Left colon (tissue), 2 donors: ENCODE results near the gene ING5. TPM values are rescaled to one million over a fixed set of nuclear protein-coding genes. Genes with fewer than 3 reads are reported as not detected.
"Not testable (repeated sequence)": the region's sequence is repeated elsewhere in the genome, so short reads cannot be mapped to it uniquely, and the experiment has no call there.

ENCODE experiments used
- ATAC-seq: fragments of 200-7000 bp; cut with Tn5 transposase; one replicate; pipeline ENCODE4 v1.9.1; 2020; ENCODE audit warnings: mild to moderate bottlenecking, moderate library complexity
- DNase-seq, 2 donors: peaks; one replicate each; pipeline ENCODE4 v3.0.0-alpha.2; 2020
- intact Hi-C, 2 donors: fragments of 100-400 bp; cut with DNase I in 1 of 2; cut with micrococcal nuclease in 1 of 2; formaldehyde crosslinking; loops; one replicate each; pipeline versions ENCODE4 v1.11.2 to v1.14.0; 2022; cut with DNase I, micrococcal nuclease
- total RNA-seq, 2 donors: library from RNA; stranded (reverse); fragmentation: NEBNext Ultra II Directional; extraction: Animal tissue kit (Norgen Biotek cat#: 25700); gene quantifications; one replicate each; pipeline ENCODE4 v1.2.1, GENCODE V29; 2021
- donor health status: DM: no; HTN: no; CAD: no.
- donor health status: DM: yes; HTN: yes; CAD: no.

Gene ING5
- total RNA-seq, 2 donors from 2014 or later, result 26.7 to 27.6 TPM

- ATAC-seq (no peak), DNase-seq (no peak)
- intact Hi-C loops, result no loop called here
These were observed 49.9 kb downstream of the ING5 start for GRCh38 chr2:241751776-241752175.

DNA sequence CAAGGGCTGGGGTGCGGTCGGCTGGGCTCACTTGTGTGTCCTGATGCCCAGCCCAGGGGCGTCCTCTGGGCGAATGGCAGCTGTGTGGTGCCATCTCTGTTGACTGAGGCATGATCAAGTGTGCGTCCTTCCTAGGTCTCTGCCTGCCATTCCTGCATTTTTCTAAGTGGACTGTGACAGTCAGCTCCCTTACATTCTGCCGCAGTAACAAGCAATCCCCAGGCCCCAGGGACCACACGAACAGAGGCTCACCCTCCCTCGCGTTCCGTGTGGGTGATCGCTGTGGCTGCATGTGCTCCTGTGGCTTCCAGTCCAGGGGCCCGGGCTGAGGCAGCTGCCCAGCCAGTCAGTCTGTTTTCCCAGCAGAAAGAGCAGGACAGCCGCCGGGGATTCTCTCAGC is 50.4 kb downstream of the ING5 start:
- intact Hi-C loops, result no loop called here
- DNase-seq (no peak), ATAC-seq (no peak)

GRCh38 chr2:241752689-241753276 is 50.9 kb downstream of the ING5 start:
- ATAC-seq (no peak), DNase-seq (no peak)
- intact Hi-C loops, result no loop called here

DNA sequence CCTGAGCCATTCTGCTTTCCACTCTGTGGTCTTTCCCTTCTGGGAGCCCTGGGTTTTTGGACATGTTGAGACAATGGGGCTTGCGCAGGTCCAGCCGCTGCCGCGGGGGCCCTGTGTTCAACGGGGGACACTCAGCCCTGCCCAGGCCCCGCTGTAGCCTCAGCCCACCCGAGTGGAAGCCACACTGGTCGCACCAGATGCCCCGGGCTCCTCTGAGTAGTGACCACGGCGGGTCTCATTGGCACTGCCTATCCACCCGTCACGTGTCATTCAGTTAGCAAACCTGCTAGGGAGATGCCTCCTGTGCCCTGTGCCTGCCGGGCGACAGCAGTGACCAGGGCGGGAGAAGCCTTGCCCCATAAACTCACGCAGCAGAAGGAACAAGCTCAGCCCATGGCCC is 51.7 kb downstream of the ING5 start:
- ATAC-seq, result no peak
- intact Hi-C loops, result no loop called here
- DNase-seq, result no peak

DNA sequence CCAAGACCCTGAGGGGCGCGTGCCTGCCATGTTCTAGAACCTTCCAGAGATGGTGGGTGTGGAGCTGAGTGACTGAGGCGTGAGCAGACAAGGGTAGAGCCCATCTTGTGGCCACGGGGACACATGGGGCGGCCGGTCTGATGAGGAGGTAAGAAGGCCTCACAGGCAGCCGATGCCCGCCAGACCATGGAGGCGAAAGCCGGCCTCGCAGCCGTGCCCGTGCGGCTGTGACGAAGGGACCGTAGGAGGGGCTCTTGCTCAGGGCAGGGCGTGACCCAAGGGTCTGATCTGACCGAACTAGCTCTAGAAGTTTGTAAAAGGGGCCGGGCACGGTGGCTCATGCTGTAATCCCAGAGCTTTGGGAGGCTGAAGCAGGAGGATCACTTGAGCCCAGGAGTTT is 52.2 kb downstream of the ING5 start:
- DNase-seq, result no peak
- intact Hi-C loops, result no loop called here
- ATAC-seq, result no peak

GRCh38 chr2:241755166-241755565 is 53.3 kb downstream of the ING5 start:
- DNase-seq (no peak), ATAC-seq (no peak)
- intact Hi-C loops, result no loop called here

DNA sequence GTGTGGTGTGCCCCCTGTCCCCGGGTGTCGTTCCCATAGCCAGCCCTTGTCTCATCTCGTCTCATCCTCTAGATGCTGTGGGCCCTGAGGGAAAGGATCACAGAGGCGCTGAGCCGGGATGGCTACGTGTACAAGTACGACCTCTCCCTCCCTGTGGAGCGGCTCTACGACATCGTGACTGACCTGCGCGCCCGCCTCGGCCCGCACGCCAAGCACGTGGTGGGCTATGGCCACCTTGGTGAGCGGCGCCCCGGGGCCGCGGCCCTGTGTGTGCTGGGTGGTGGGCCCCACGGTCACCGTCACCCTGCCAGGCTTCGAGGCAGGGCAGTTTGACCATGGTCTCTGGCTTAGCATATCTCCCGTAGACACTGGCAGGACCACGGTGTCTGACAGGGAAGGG is 53.9 kb downstream of the ING5 start:
- no peak for DNase-seq
- intact Hi-C loops, result no loop called here
- no peak for ATAC-seq

- intact Hi-C loops, result no loop called here
- DNase-seq (no peak), ATAC-seq (no peak)
These were observed 57.4 kb downstream of the ING5 start for GRCh38 chr2:241759067-241759807.

GRCh38 chr2:241759893-241760292 is 58.1 kb downstream of the ING5 start:
- ATAC-seq, intact Hi-C loops, DNase-seq: not testable (repeated sequence)

- ATAC-seq (no peak), DNase-seq (peak in 1 of 2 donors; percentile 17)
- intact Hi-C loops, result no loop called here
These were observed 58.5 kb downstream of the ING5 start for GRCh38 chr2:241760301-241760771.

- no peak for DNase-seq
- no peak for ATAC-seq
- intact Hi-C loops, result no loop called here
These were observed 60.6 kb downstream of the ING5 start for GRCh38 chr2:241762321-241762932.

- peak; percentile 27 for ATAC-seq
- intact Hi-C loops, result no loop called here
These were observed 61.1 kb downstream of the ING5 start for GRCh38 chr2:241762933-241763369.

GRCh38 chr2:241763551-241764274 is 61.9 kb downstream of the ING5 start:
- intact Hi-C loops, result no loop called here
- no peak for ATAC-seq
- no peak for DNase-seq

More at GRCh38 chr2:241762933-241763369, 61.1 kb downstream of the ING5 start:
- DNase-seq, result no peak

- DNase-seq (no peak), ATAC-seq (no peak)
- intact Hi-C loops, result no loop called here
These were observed 62.7 kb downstream of the ING5 start for GRCh38 chr2:241764275-241765241.

GRCh38 chr2:241767464-241768250 is 65.8 kb downstream of the ING5 start:
- ATAC-seq, result no peak
- intact Hi-C loops, result no loop called here
- no peak for DNase-seq

GRCh38 chr2:241768251-241768711 is 66.4 kb downstream of the ING5 start:
- ATAC-seq, result no peak
- DNase-seq, result no peak
- intact Hi-C loops, result no loop called here

- no peak for DNase-seq
- no peak for ATAC-seq
- intact Hi-C loops, result no loop called here
These were observed 67.0 kb downstream of the ING5 start for GRCh38 chr2:241768850-241769249.

GRCh38 chr2:241769819-241770184 is 68.0 kb downstream of the ING5 start:
- intact Hi-C loops, result no loop called here
- DNase-seq, result no peak
- ATAC-seq, result no peak
